ENCODE measurements around the gene PON2.

GRCh38 chr7:95398155-95398940, 36.5 kb downstream of the PON2 start:
- no peak for TF ChIP-seq JUND (IDR thresholded peaks at IDR 0.05)
- TF ChIP-seq EZH2 (IDR thresholded peaks at IDR 0.05): no peak
- TF ChIP-seq POLR2A (IDR thresholded peaks at IDR 0.05; ENCODE audit: borderline replicate concordance, extremely low read depth, insufficient read depth, insufficient read length): no peak
- TF ChIP-seq, protein P1, sequence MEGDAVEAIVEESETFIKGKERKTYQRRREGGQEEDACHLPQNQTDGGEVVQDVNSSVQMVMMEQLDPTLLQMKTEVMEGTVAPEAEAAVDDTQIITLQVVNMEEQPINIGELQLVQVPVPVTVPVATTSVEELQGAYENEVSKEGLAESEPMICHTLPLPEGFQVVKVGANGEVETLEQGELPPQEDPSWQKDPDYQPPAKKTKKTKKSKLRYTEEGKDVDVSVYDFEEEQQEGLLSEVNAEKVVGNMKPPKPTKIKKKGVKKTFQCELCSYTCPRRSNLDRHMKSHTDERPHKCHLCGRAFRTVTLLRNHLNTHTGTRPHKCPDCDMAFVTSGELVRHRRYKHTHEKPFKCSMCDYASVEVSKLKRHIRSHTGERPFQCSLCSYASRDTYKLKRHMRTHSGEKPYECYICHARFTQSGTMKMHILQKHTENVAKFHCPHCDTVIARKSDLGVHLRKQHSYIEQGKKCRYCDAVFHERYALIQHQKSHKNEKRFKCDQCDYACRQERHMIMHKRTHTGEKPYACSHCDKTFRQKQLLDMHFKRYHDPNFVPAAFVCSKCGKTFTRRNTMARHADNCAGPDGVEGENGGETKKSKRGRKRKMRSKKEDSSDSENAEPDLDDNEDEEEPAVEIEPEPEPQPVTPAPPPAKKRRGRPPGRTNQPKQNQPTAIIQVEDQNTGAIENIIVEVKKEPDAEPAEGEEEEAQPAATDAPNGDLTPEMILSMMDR (IDR thresholded peaks at IDR 0.05 in 2 of 3, conservative IDR thresholded peaks at IDR 0.05 in 1 of 3; ENCODE audit: borderline replicate concordance in 1 of 3, insufficient read depth in 1 of 3, low read depth in 2 of 3, low read length in 2 of 3): no peak

Data from HCT116 (cell line).